HG02588 (cell line): ENCODE results near the gene CAP2.
"Not testable (repeated sequence)": the region's sequence is repeated elsewhere in the genome, so short reads cannot be mapped to it uniquely, and the experiment has no call there.

ENCODE experiments used
- ATAC-seq: cut with Tn5 transposase; IDR thresholded peaks from one replicate; pipeline ENCODE4 v1.9.1; 2021; ENCODE audit warnings: mild to moderate bottlenecking, moderate library complexity; ENCODE audit not compliant: unreplicated experiment

Gene CAP2

DNA sequence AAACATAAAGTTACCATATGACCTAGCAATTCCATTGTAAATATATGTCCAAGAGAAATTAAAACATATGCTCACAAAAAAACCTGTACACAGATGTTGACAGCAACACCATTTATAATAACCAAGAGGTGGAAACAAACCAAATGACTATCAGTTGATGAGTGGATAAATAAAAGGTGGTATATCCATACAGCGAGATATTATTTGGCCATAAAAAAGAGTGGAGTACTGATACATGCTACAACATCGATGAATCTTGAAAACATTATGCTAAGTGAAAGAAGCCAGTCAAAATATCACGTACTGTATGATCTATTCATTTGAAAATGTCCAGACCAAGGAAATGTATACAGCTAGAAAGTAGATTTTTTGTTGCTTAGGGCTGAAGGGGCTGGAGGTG lies 2.9 kb downstream of the CAP2 start:
- ATAC-seq: no peak

DNA sequence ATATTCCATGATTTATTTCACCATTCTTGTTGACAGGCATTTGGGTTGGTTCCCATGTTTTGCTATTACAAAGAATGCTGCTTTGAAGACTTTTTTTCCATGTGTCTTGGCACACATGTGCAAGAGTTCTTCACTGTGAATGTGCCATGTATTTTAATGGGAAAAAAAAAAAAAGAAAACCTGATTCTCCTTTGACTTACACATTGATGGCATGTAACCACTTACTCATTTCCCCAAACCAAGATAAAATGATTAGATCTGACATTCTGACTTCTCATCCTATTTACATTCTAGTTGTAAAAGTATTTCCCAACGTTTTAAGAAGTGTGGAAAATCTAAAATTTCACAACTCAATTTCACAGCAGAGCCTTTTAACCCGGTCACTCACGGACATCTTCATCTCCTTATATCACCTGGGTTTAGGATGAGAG lies 4.4 kb downstream of the CAP2 start:
- no peak for ATAC-seq

DNA sequence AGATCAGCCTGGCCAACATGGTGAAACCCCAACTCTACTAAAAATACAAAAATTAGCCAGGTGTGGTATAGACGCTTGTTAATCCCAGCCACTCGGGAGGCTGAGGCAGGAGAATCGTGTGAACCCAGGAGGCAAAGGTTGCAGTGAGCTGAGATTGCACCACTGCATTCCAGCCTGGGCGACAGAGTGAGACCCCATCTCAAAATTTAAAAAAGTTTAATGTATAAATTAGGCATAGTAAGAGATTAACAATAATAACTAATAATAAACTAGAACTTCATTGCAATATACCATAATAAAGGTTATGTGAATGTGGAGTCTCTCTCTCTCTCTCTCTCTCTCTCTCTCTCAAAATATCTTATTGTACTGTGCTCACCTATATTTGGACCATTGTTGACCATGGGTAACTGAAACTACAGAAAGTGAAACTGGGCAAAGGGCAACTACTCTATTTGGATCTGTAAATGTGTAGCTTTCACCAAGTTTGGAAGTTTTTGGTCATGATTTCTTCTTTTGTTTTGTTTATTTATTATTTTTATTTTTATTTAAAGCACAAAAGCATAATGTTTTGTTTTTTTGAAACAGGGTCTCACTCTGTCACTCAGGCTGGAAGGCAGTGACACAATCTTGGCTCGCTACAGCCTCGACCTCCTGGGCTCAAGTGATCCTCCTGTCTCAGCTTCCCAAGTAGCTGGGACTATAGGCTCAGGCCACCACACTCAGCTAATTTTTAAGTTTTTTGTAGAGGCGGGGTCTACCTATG lies 12.0 kb downstream of the CAP2 start:
- not testable (repeated sequence) for ATAC-seq

DNA sequence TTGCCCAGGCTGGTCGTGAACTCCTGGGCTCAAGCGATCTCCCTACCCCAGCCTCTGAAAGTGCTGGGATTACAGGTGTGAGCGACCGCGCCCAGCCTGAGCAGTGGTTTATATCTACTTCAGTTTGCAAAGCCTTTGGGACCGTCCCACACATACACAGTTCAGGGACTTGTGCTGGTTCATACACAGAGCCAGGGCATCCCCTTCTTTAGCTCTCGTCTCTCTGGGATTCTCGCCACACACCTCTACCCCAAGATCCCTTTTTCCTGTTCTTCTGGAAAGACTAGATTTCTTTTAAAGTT lies 12.5 kb downstream of the CAP2 start:
- no peak for ATAC-seq

DNA sequence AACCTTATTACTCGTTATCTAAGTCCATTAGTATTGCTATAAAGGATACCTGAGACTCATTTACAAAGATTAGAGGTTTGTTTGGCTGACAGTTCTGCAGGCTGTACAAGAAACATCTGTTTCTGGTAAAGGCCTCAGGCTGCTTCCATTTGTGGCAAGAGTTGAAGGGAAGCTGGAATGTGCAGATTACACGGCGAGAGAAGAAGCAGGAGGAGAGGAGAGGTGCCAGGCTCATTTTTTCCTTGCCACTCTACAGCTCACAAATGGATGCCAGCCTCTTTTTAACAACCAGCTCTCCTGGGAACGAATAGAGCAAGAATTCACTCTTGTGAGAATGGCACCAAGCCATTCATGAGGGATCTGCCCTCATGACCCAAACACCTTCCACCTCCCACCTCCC lies 14.7 kb downstream of the CAP2 start:
- no peak for ATAC-seq

DNA sequence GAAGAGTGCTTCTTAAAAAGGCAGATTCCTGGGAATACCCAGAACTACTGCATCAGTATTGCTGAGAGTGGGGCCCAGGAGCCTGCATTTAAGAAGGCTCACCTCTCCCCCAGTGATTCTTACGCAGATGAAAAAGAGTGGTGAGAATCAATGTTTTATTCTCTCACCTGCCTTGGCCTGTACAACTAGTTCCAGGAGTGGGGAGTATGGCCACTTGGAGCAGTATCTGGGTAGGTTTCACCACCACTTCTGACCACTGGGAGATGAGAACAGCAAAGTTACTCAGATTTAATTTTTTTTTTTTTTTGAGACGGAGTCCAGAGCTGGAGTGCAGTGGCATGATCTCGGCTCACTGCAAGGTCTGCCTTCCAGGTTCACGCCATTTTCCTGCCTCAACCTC lies 16.9 kb downstream of the CAP2 start:
- no peak for ATAC-seq

DNA sequence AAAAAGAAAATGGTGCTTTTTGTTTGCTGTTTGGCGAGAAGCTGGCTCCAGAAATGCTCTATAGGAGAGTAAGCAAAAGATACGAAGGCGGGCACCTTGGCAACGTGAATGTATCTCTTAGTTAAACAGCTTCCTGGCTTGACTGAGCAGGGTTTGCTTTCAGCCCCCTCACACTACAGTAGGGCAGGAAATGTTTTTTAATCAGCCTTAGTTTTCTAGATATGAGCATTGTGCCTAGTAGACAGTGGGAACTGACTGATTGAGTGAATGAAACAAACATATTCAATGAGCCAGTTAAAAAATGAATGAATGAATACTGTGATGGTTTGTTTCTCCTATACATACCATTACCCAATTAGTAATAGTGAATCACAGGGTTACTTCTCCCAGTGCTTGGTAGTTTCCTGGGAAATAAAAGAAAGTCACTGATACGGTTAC lies 19.9 kb downstream of the CAP2 start:
- no peak for ATAC-seq

DNA sequence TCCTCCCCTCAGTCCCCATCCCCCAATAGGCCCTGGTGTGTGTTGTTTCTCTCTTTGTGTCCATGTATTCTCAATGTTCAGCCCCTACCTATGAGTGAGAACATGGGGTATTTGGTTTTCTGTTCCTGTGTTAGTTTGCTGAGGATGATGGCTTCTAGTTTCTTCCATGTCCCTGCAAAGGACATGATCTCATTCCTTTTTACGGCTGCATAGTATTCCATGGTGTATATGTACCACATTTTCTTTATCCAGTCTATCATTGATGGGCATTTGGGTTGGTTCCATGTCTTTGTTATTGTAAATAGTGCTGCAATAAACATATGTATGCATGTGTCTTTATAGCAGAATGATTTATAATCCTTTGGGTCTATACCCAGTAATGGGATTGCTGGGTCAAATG lies 21.0 kb downstream of the CAP2 start:
- not testable (repeated sequence) for ATAC-seq

DNA sequence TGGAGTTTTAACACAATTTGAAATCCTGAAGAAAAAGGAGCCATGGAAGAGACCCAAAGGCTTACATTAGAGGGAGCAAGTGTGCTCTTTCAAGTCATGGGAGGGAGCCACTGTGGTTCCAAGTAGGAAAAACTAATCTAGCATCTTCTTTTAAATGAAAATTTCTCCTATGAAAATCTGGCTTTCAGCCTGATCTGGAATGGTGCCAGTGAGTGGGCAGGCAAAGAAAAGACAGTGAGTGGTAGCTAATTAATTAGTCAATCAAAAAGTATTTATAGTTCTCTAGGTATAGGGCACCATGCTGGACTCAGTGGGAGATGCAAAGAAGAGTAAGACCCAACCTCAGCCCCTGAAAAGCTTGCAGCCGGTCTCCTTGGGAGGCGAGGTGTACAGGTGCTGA lies 21.9 kb downstream of the CAP2 start:
- no peak for ATAC-seq

DNA sequence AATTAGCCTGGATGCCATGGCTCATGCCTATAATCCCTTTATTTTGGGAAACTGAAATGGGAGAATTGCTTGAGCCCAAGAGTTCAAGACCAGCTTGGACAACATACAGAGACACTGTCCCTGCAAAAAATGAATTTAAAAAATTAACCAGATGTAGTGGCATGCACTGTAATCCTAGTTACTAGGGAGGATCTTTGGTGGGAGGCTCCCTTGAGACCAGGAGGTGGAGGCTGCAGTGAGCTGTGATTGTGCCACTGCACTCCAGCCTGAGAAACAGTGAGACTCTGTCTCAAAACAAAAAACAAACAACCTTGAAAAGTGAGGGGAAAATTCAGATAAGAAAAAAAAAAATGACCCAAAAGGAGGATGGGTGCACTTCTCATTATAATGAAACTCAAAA lies 23.4 kb downstream of the CAP2 start:
- no peak for ATAC-seq

DNA sequence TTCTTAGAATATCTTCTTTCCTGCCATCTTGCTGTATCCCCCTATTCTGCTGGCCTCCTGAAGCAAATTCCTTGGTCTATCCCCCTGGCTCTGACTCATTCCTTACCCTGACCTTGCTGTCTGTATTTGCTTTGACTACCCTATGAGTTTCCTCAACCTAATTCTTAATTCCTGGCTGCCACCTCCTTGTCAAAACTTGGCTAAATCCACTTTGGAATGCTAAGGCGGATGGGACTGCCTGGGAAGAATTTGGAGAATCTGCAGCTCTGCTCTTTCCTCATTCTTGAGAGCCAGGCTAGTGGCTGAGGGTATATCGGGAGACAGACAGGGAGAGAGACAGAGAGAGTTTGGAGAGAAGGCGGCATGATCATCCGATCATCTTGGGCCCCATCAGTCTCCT lies 24.4 kb downstream of the CAP2 start:
- ATAC-seq: no peak

DNA sequence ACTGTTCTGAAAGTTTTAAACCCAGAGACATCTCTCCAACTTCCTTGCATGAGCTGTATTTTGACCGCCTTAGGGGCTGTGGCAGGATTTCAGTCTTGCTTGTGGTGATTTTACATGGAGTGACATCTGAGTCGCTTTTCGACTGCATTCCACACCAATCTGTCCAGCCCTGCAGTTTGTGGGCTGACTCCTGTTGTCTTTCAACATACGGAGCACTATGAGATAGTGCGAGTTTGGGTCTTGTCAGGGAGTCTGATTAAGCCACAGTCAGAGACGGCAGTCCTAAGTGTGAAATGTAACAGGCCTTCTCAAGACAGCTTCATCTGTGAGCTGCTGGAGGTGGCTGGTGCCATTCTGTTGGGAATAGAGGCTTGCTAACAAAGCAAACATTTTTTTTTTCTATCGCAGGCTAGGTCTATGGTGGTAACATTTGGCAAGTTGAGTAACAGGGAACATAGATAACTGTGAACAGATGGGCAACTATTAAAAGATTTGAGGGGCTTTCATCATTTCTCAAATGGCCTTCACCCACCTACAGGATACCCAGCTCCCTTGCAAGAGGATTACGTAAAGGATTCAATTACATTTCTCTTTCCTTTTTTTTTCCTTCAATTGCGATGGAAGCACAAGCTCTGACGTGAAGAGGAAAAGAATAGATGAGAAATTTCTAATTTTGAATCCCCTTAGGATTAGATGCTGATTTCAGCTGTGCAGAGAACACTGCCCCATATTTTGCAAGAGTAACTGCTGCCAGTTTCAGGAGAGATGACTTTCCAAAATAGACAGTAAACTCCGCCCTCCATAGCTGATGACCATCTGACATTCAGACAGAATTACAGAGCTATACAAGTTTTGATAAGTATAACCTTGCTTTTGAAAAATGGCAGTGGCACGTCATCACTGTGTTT lies 25.1 kb downstream of the CAP2 start:
- no peak for ATAC-seq

DNA sequence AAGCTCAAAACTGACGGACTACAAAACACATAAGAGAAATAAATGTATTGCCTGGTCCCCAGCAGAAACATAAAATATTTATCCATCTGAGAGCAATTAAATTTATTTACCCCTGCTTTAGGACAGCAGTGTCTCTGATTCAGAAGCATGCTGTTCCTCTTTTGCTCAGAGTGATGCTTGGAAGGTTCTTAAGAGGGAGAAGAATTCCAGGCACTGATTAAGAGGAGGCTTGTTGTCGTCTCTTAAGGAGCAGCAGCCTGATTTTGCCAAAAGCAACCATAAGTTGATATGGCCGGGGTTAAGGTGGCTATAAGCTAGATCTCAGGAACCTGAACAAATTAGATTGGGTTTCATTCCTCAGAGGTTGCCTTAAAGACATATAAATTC lies 25.8 kb downstream of the CAP2 start:
- ATAC-seq: no peak

DNA sequence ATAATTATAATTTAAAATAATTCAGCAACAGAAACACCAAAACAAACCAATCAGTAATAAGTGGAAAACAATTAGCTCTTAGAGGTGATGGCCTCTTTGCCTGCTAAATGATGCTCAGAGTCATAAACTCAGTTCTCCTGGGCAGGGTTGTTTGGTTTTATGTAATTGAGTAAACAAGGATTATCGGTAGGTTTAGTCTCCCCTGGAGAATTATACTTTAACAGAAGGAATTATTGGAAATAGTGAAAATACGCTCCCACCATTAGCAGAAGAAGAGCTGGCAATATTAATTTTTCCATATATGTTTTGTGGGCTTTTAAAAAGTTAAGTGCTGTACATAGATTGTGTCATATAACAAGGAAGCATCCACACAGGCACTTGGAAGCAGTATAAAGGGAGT lies 27.0 kb downstream of the CAP2 start:
- ATAC-seq: no peak

DNA sequence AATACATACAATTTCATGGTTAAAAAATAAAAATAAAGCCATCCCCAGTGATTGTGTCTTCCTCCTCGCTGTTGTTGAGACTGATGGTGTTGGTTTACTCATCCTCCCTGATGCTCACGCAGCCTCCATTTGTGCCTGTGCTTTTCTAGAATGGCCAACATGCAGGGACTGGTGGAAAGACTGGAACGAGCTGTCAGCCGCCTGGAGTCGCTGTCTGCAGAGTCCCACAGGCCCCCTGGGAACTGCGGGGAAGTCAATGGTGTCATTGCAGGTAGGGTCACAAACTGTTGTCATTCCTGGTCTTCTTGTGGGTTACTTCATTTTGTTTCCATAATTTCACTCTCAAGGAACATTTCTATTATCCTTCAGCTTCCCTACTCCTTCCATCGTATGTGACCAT lies 28.0 kb downstream of the CAP2 start:
- no peak for ATAC-seq

DNA sequence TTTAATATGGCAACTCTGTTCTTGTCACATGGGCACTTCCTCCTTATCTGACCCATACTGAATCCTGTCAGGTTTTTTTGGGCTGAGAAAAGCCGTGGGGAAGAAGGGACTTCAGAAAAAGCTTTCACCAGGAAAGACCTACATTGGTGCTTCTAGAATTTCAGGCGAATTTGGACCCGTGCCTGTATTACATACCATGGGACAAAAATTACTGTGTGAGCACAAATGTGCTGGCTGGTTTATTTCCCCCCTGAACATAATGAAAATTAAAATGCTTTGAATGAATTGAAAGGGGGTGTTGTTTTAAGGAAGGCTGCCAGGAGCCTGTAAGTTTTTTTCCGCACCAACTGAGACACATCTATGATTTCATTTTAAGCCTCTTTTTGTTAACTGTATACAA lies 29.6 kb downstream of the CAP2 start:
- no peak for ATAC-seq

DNA sequence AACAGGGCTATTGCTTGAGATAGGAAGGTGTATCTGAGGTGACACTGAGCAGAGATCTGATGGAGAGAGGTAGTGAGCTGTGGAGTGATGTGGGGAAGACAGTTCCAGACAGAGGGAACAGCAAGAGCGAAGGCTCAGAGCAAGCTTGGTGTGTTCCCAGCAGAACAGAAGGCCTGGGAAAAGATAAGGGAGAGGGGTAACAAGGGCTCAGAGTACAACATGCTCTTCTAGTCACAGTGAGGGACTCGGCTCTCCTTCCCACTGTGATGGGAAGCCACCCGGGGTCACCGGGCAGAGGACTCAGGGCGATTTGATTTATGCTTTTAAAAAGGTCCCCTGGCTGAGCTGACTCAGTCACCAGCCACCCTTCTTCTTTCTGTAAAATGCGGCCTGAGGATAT lies 33.7 kb downstream of the CAP2 start:
- ATAC-seq: no peak

DNA sequence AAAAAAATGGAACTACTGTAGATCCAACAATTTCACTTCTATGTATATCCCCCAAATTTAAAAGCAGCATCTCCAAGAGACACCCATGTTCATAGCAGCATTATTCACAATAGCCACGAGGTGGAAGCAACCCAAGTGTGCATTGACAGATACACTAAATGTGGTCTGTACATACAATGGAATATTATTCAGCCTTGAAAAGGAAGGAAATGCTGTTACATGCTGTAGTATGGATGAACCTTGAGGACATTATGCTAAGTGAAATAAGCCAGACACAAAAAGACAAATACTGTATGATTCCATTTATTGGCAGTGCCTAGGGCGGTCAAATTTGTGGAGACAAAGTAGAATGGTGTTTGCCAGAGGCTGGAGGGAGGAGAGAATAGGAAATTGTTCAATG lies 34.2 kb downstream of the CAP2 start:
- no peak for ATAC-seq

DNA sequence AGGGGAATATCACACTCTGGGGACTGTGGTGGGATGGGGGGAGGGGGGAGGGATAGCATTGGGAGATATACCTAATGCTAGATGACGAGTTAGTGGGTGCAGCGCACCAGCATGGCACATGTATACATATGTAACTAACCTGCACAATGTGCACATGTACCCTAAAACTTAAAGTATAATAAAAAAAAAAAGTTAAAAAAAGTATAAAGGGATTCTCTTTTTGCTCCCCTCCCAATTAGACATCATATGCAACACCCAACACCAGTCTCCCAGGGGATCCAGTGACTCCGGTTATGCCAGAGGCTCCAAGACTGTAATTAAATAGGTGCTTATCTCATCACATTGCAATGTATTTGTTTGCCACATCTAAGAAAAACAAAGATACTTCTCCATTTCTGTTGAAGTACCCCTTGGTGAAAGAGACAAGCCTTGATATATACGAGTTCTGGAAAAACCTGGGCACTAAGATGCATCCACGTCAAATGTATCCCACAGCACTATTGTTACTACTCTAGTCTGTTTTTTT lies 35.3 kb downstream of the CAP2 start:
- ATAC-seq: not testable (repeated sequence)

DNA sequence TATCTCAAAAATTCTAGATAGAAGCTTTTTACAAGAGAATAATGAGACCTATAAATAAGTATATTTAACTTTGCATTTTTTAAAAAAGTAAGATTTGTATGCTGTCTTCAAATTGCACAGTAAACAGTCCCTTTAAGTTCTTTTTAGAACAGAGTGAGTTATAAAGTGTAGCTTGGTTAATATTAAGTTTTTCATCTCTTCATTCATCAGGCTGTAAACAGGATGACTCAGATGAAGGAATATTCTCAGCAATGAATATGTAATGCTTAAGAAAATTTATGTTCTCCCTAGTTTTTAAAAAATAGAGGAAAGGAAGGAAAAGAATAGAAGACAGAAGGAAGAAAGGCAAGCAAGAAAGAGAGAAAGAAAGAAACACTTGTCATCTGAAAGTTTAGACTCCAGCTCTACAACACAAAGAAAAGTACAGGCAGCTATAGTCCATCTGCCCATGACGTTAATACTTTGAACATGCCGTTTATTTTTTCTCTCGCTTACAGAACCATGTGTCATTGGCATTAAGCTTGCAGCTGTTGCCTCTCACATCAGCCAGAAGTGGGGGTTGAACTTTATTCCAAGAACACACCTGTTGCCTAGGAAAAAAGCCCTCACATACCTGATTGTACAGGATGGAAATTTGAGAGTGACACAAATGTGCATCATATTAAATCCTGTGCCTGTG lies 36.1 kb downstream of the CAP2 start:
- no peak for ATAC-seq

DNA sequence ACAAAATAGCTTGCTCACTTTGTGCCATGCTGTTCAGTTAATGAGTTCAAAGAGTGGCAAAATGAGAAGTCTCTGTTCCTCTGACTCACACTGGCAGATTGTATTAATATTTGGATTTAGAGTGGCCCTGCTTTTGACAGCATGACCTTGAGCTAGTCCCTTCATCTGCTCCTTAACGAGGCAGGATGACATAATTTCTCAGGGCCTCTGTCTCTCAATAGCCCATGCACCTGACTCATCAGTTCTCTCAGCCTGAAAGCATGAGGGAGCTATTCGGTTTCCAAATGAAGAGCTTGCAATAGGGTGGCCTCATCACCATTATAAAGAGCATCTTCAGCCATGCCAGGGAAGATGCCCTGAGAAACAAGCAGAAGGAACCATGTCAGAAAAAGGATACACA lies 38.2 kb downstream of the CAP2 start:
- ATAC-seq: no peak

DNA sequence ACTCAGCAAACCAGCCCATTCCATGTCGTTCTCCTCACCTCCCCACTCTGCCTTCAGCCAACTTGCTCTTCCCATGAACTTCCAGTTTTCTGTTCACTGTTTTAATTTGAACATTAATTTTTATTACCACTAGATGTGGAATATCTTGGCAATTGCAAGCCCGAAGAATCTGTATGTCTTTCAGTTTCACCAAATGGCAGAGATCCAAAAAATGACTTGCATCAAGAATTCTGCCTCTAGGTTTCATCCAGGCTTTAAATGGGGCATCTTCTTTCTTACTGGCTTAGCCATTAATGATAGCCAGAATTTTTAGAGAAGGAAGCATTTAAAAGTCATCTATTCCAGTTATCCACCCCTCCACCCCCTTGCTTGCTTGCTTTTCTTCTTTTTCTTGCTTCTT lies 39.0 kb downstream of the CAP2 start:
- no peak for ATAC-seq
